HG02588 (cell line): ENCODE data around the gene MAPRE2.

Experiments
- ATAC-seq: cut with Tn5 transposase; IDR thresholded peaks from one replicate; pipeline ENCODE4 v1.9.1; 2021; ENCODE audit warnings: mild to moderate bottlenecking, moderate library complexity; ENCODE audit not compliant: unreplicated experiment

MAPRE2 gene

GRCh38 chr18:35174093-35174731 is 133.0 kb downstream of the MAPRE2 start:
- ATAC-seq = peak; percentile 70

GRCh38 chr18:35174745-35175144 is 133.5 kb downstream of the MAPRE2 start:
- no peak for ATAC-seq

- no peak for ATAC-seq
Observed at GRCh38 chr18:35176925-35177324, 135.7 kb downstream of the MAPRE2 start.

GRCh38 chr18:35178260-35178659 is 137.0 kb downstream of the MAPRE2 start:
- no peak for ATAC-seq

GRCh38 chr18:35179906-35180305 is 138.7 kb downstream of the MAPRE2 start:
- no peak for ATAC-seq

- ATAC-seq = no peak
Observed at GRCh38 chr18:35180455-35180854, 139.2 kb downstream of the MAPRE2 start.

- no peak for ATAC-seq
Observed at GRCh38 chr18:35182151-35182550, 140.9 kb downstream of the MAPRE2 start.

GRCh38 chr18:35183886-35184285 is 142.7 kb downstream of the MAPRE2 start:
- no peak for ATAC-seq

- no peak for ATAC-seq
Observed at GRCh38 chr18:35185771-35186170, 144.6 kb downstream of the MAPRE2 start.

GRCh38 chr18:35186291-35187034 is 145.2 kb downstream of the MAPRE2 start:
- ATAC-seq = no peak

- ATAC-seq = no peak
Observed at GRCh38 chr18:35189510-35189909, 148.3 kb downstream of the MAPRE2 start.

- no peak for ATAC-seq
Observed at GRCh38 chr18:35190948-35191697, 149.9 kb downstream of the MAPRE2 start.

GRCh38 chr18:35191698-35192025 is 150.4 kb downstream of the MAPRE2 start:
- no peak for ATAC-seq

- ATAC-seq = no peak
Observed at GRCh38 chr18:35192415-35192814, 151.2 kb downstream of the MAPRE2 start.
